Esophagus muscularis mucosa (tissue), 4 donors: ENCODE measurements around the gene SAFB.

Experiments
- EP300 ChIP-seq: sonication (generic); formaldehyde crosslinking; IDR thresholded peaks from one replicate; pipeline ENCODE4 v1.6.1; 2017; ENCODE audit warnings: antibody characterized with exemption
- POLR2A ChIP-seq: fragments of 450-650 bp; IDR thresholded peaks from one replicate; pipeline ENCODE4 v1.6.1; 2017; ENCODE audit warnings: antibody characterized with exemption, moderate library complexity, mild to moderate bottlenecking, low read depth
- TF ChIP-seq, protein P1 (sequence below), 3 experiments: fragments of 200-600 bp in 2 of 3; fragments of 450-650 bp in 1 of 3; sonication (generic) in 2 of 3; IDR thresholded peaks; one replicate each; pipeline ENCODE4 v1.5.1; 2017 to 2019; ENCODE audit warnings: antibody characterized with exemption in 3 of 3, mild to moderate bottlenecking in 2 of 3, moderate library complexity in 1 of 3

DNA sequence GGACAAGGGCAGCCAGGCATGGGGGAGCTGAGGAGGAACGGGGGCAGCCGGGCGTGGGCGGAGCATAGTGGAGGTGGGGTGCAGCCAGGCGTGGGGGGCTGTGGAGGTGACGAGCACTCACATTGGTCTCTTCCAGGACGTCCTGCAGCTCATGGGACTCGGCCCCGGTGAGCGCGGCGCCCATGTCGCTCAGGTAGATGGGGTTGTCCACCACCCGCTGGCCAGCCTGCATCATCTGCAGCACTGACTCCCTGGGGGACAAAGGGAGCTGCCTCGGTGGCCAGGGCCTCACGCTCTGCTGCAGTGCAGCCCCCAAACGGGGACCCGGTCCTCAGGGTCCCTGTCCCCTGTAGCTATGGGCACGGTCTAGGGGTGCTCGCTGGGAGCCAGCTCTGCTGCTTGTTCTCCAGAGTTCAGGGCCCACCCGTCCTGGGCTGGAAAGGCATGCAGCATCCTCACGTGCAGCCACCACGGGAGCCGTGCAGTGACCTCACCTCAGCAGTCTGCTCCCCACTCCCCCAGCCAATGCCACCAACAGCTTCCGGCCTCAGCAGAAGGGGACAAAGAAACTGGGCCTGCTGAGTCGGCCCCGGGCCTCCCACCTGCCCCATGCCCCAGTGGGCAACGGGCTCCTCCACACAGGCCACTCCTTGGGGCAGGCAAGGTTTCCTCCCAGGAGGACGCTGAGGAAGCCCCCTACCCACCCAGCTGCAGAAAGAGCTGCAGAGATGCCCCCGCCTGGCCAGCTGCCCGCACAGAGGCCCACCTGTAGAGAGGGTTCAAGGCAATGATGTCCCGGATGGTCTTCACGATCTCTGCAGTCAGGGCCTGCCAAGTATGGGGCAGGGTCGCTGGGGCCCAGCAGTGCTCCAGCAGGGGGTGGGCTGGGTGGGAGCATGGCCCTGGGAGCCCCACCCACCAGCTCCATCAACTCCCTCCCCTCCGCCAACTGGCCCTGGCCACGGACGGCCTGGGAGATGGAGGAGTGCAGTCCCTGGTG lies 85.0 kb downstream of the SAFB start:
- TF ChIP-seq, protein P1, sequence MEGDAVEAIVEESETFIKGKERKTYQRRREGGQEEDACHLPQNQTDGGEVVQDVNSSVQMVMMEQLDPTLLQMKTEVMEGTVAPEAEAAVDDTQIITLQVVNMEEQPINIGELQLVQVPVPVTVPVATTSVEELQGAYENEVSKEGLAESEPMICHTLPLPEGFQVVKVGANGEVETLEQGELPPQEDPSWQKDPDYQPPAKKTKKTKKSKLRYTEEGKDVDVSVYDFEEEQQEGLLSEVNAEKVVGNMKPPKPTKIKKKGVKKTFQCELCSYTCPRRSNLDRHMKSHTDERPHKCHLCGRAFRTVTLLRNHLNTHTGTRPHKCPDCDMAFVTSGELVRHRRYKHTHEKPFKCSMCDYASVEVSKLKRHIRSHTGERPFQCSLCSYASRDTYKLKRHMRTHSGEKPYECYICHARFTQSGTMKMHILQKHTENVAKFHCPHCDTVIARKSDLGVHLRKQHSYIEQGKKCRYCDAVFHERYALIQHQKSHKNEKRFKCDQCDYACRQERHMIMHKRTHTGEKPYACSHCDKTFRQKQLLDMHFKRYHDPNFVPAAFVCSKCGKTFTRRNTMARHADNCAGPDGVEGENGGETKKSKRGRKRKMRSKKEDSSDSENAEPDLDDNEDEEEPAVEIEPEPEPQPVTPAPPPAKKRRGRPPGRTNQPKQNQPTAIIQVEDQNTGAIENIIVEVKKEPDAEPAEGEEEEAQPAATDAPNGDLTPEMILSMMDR (IDR thresholded peaks at IDR 0.05) = no peak
- TF ChIP-seq EP300 (no peak), POLR2A (no peak)
